Epidermal melanocyte (primary cell): Measurements from ENCODE around the gene ADH1C.
"Not testable (repeated sequence)": the region's sequence is repeated elsewhere in the genome, so short reads cannot be mapped to it uniquely, and the experiment has no call there.

Experiments used
- DNase-seq: peaks from one replicate; pipeline ENCODE4 v3.0.0; 2011; ENCODE audit warnings: low spot score; ENCODE audit not compliant: insufficient read length

ADH1C gene

DNA sequence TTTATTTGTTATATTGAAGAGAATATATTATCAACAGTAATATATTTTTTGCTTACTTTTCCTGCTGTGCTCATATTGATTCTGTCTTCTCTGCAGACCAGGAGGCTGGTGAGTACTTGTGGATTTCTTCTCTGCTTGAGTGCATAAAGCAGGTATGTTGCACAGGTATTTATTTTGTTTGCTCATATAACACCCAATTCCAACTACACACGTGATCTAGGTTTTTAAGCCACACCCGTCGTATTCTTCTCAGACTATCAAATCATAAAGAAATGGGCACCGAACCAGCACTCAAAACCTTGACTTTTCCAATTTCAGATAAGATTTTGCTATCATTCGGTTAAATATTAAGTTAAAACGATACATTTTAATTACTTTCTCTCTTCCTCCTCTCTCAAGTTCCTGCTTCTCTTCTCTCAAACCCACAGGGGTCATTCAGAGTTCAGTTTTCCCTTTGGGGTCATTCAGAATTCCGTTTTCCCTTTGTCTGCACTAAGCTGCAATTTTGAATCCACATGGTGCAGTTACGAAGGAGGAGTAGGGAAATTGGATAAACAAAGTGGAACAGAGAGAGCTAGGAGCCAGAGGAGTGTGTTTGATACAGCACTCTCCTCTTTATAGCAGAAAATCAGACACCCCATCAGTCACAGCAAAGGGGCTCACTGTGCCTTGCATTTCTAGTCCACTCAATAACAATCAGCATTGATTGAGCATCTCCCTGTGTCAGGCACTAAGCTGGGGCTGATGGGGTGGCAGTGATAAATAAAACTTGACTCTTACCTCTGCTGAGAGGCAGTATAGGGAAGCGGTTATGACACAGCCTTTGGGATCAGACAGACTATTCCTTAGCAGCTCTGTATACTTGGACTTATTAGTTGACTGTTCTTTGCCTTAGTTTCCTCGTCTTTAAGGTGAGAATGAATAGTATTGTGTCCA is at the start of gene ADH1C:
ADH1C (minus strand) TSS at position 145 of the 936 bp plus-strand sequence; CDS start at position 74, 71 bp downstream.
- DNase-seq, result no peak

DNA sequence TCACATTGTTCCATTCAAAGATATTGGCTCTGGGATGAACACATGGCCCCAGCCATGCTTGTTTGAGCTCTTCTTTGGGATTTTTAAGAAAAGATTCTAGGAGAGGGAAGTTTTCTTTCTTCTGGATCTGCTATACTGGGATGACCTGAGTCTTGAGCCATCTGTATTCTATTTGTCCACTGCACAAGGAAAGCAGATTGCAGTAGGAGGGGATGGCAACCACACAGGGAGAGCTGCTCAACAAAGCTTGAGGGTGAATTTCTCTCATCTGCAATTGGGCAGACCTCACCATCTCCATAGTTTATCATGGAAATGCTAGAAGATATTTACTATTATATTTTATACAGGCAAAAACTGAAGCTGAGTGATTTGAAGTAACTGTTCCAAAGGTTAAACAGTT is 48.3 kb upstream of the ADH1C start:
- no peak for DNase-seq

DNA sequence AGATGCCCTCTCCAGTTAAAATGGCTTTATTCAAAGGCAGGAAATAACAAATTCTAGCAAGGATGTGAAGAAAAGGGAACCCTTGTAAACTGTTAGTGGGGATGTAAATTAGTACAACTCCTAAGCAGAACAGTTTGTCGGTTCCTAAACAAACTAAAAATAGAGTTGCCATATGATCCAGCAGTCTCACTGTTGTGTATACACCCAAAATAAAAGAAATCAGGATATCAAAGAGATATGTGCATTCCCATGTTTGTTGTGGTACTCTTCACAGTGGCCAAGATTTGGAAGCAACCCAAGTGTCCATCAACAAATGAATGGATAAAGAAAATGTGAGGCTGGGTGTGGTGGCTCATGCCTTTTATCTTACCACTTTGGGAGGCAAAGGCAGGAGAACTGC is 46.5 kb upstream of the ADH1C start:
- no peak for DNase-seq

DNA sequence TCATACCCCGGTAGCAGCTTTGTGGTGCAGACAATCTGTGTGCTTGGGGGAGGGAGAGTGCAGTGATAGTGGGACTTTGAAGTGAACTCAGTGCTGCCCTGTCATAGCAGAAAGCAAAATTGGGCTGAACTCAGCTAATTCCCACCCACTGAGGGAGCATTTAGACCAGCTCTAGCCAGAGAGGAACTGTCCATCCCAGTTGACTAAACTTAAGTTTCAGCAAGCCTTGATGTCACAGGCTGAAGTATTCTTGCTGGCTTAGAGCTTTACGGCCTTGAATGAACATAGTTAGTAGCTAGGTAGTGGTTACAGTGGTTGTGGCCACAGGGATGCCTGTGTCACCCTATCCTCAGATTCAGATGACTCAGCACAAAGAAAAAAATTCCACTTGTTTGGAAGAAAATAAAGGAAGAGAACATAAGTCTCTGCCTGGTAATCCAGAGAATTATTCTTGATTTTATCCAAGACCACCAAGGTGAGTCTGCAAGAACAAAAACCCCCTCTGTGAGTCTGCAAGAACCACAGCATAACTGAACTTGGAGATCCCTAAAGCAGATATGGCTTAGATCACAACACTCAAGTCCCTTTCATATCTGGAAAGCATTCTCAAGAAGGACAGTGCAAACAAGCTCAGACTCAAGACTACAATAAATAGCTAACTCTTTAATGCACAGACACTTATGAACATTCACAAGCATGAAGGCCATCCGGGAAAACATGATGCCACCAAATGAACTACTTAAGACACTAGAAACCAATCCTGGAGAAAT is 43.2 kb upstream of the ADH1C start:
- no peak for DNase-seq

DNA sequence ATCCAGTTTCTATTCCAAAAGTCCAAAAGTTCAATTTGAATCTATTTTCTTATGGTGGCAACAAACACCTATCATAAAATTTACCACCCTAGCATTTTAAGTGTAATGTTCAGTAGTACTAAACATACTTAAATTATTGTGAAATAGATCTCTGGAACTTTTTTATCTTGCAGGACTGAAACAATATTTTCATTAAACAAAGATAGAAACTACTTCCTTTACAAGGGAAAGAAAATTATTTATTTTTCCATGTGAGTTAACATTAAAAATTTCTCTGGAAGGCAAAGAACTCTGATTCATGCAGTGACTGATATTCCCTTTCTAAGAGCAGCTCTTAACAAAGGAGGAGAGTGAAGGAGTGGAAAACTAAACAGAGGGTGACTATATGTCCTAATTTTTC is 42.4 kb upstream of the ADH1C start:
- DNase-seq, result no peak

DNA sequence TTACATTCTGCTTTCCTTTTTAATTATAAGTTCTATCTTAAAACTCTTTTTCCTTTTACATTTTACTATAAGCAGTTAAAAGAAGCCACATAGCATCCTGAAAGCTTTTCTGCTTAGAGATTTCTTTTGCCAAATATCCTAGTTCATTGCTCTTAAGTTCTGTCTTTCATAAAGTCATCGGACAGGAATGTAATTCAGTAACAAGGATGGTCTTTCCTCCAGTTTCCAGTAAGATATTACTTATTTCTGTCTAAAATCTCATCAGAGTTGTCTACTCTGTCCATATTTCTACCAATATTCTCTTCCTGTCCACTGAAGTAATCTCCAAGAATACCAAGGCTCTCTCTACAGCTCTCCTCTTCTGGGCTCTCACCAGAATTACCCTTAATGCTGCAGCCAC is 37.5 kb upstream of the ADH1C start:
- DNase-seq, result no peak

DNA sequence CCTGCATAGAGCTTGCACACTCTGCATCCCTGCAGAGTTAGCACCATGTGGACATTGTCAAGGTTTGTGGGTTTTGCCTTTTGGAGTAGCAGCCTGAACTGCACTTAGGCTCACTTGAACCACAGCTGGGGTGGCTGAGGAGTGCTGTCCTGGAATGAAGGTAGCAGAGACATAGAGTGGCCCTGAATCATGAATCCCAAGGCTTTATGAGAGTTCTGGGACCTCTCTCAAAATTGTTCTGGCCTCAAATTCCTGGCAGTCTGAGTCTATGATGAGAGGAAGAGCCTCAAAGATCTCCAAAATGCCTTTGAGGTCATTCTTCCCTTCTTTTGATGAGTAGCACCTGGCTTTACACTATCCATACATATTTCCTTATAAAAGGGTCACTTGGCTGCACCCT is 37.1 kb upstream of the ADH1C start:
- no peak for DNase-seq

DNA sequence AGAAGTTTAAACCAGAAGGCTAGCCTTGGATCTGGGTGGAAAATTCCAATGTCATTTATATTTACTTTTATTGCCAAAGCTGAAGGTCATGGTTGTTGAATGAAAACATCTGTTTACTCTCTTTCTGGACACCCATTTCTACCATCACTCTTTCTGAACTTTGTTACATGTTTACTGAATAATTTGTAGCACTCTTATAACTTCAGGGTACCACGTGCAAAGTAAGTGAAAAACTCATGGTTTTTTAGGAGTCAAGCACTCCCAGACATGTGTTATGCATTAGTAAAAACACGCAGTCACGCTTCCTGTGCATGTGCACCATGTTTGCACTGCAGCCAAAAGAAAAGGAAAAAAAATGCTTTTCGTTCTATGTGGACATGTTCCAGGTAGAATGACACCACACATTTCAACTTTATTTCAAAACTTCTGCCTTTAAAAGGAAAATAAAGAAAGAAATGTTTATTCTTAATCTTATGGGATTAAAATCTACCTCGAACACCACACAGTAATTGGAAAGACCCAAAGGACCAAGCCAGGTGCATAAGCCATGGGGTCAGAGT is 31.4 kb upstream of the ADH1C start:
- peak; percentile 37 for DNase-seq

DNA sequence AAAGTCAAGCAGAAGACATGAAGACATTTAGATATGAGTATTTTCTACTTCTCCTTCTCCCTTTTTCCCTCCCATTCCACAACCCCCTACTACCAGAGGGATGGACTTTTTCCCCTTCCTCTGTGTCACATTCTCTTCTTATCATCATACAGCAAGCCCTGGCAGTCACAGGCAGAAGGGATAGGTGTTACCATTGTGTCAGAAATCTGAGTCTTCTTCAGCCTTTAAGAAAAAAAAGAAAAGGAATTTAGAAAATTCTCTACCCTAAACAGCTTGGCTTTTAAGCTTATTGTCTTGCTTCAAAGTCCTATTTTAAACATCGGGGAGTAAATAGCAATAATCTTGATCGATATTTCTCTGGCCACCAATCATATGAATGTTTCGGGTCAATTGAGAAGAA is 30.9 kb upstream of the ADH1C start:
- DNase-seq, result no peak

DNA sequence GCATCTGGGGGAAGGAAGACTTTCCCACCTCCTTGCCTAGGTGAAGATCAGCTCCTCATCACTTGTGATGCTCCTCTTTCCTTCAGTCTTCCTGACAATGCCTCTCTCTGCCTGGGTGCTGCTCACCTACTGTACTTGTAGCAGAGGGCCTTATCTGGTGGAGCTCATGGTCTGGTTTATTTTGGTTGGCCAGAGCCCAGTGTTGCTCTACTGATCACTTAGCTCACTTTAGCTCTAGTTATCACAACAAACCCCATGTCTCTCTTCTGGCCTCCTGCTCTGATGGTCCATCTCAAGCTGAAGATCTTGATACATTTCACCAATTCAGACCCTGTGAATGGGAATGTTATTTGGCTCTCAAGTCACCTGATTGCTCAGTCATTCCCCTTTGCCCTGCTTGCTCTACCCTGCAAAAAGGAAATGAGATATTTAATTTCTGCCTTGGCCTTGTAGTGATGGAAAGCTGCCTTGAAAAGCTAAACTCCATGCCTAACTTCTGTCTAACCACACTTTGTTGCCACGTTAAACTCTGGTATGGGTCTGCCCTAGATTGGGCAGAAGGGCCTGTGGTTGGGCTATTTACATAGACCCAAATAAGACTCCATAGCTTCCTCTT is 30.3 kb upstream of the ADH1C start:
- DNase-seq, result no peak

DNA sequence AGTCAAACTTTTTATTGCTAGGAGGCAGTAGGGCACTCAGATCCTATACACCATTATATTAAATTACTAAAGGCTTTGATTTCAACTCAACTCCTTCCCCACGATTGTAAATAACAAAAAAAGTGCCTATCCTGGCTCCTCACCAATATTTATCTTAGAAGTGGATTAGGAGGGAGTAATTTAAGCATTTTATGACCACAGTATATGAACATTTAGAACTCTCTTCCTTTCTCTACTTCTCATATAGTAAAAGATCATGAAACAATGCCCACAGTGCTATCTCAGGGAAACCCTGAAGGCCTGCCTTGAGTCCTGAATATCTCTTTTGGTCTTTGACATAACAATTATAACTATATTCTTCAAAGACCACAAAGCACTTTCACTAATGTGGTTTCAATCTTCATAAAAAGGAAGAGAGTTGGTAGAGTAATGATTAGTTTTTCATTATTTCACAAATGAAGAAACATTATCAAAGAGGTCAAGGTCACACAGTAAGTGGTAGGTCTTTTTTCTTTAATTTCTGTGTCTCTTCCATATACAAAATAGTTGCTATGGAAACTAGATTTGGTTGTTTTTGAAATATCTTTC is 29.1 kb upstream of the ADH1C start:
- no peak for DNase-seq

DNA sequence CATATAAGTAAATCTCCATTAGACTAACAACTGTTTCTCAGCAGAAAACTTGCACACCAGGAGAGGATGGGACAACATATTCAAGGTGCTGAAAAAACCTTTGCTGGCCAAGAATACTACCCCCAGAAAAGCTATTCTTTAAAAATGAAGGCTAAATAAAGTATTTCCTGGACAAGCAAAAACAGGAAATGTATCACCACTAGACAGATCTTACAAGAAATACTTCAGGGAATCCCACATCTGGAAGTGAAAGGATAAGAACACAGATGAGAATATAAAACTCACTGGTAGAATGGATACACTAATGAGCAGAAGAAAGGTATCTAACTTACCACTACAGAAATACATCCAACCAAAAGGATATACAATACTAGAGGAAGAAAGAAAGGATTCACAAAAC is 27.0 kb upstream of the ADH1C start:
- DNase-seq, result no peak

DNA sequence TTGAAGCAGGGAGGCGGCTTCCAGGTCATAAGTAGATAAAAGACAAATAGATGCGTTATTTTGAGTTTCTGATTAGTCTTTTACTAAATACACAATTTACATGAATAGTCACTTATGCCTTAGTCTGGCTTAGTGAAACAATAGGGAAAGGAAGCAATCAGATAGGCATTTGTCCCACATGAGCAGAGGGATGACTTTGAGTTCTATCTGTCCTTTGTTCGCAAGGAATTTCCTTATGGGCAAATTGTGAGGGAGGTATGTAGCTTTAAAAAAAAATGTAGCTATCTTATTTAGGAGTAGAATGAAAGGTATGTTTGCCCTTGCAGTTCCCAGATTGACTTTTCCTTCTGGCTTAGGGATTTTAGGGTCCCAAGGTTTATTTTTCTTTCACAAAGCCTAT is 26.3 kb upstream of the ADH1C start:
- no peak for DNase-seq

DNA sequence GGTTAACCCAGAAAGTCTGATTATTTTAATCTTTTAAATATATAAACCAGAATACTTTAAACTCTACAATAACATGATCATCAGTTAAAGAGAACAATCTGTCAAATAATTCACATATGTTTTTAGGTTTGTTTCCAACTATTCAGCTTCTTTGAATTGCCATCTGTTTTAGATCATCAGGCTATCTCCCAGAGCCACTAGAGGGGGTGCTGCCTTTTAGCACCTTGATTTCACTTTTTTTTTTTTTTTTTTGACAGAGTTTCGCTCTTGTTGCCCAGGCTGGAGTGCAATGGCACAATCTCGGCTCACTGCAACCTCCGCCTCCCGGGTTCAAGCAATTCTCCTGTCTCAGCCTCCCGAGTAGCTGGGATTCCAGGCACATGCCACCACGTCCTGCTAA is 24.8 kb upstream of the ADH1C start:
- DNase-seq, result not testable (repeated sequence)

DNA sequence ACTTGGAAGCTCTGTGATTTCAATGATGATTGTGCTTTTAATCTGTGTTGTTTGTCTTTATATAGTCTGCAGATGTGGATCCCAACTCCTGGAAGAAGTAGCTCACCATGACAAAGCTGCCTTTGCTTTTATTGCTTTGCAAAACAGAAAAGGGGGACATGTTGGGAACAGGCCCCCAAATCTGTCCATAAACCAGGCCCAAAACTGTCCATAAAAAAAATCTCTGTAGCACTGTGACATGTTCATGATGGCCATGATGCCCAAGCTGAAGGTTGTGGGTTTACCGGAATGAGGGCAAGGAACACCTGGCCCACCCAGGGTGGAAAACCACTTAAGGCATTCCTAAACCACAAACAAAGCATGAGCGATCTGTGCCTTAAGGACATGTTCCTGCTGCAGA is 19.9 kb upstream of the ADH1C start:
- not testable (repeated sequence) for DNase-seq

DNA sequence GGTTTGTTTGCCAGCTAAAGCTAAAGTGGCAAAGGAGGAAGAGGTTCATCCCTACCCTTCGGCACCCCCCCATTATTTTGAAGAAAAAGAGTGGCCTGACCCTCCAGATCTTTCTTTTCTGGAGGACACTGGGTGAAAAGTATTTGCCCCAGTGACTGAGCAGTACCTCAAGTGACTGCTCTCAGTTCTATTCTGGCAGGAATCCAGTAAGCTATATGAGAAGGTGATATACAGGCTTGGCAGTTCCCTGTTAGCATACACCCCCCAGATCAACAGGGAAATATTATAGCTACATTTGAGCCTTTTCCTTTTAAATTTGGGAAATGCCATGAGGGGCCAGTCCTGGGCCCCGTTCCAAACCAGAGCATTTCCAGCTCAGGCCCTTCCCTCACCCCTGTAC is 15.3 kb upstream of the ADH1C start:
- not testable (repeated sequence) for DNase-seq

DNA sequence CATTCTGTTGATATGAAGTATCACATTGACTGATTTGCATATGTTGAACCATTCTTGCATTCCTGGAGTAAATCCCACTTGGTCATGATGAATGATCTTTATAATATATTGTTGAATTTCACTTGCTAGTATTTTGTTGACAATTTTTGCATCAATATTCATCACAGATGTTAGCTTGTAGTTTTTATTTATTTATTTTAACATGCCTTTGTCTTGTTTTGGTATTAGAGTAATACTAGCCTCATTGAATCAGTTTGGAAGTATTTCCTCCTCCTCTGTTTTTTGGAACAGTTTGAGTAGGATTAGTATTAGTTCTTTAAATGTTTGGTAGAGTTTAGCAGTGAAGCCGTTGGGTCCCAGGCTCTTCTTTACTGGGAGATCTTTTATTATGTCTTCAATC is 13.9 kb upstream of the ADH1C start:
- no peak for DNase-seq

DNA sequence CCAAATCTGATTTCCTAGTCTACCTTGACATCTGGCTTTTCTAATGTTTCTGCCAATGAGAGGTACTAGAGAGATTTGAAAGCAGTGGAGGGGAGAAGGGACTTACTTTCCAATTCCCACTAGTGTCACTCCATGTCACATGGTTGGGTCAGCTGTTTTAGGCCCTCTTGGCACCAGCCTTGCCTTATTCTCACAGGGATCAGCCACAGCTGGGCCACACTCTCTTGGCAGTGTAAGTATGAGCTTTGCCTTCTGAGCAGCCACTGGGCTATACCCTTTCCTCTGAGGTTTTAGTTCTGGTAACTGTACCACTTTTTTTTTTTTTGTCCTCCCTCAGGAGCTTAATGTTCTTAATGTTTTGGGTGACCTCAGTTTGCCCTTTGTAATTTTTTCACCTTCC is 10.2 kb upstream of the ADH1C start:
- DNase-seq, result no peak

DNA sequence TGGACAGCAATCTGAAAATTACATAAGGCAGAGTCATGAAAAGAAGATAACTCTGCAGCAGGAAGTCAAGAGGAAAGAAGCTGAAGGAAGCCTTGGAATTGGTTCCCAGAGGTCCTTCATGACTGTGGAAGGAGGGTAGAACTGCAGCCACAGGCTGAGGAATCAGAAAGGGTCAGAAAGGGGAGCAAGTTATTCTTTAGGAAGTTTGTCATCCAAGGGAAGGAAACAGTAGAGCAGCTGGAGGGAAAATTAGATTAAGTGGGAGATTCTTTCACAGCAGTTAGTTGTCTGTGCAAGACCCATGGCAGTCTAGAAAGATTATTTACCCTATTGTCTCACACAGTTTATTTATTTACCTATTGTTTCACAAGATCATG is 9.3 kb upstream of the ADH1C start:
- no peak for DNase-seq

DNA sequence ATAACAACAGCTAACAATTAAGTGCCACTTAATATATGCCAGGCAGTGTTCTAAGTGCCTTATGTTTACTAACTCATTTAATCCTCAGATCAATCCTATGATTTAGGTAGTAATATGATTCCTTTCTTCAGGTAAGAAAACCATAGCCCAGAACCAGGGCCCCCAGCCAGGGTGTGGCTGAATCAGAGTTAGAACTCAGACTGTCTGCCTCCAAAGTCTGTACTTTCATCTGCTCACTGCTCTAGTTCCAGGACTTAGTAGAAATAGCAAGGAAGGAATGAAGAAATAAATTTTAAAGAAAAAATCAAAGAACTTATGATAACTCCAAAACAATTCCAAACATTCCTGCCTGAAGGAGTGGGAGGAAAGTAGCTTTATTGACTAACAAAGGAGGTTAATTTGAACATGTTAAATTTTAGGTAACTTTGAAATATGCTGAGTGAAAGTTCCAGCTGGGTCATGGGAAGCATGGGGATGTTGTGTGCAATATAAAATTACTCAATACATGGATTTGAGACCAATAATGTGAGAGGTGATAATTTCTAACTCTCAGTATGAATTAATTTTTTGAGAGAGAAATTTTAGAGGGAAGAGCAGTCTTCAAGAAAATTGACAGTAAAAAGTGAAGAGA is 8.8 kb upstream of the ADH1C start:
- DNase-seq, result peak; percentile 19
